Retinal pigment epithelial cell (primary cell): ENCODE data around the gene SMOC2.
"Not testable (repeated sequence)": the region's sequence is repeated elsewhere in the genome, so short reads cannot be mapped to it uniquely, and the experiment has no call there.

Source experiments
- DNase-seq: peaks from one replicate; pipeline ENCODE4 v3.0.0-alpha.2; 2010; ENCODE audit warnings: low read depth
- H3K4me3 ChIP-seq: 2 replicates; pipeline ENCODE4 v1.5.1; 2011; ENCODE audit warnings: mild to moderate bottlenecking, low read length, control low read depth, moderate library complexity
- TF ChIP-seq, protein P1 (sequence below): conservative IDR thresholded peaks from 2 replicates; pipeline ENCODE4 v1.5.1; 2011; ENCODE audit warnings: low read depth, low read length, control low read depth, inconsistent platforms

Gene SMOC2

DNA sequence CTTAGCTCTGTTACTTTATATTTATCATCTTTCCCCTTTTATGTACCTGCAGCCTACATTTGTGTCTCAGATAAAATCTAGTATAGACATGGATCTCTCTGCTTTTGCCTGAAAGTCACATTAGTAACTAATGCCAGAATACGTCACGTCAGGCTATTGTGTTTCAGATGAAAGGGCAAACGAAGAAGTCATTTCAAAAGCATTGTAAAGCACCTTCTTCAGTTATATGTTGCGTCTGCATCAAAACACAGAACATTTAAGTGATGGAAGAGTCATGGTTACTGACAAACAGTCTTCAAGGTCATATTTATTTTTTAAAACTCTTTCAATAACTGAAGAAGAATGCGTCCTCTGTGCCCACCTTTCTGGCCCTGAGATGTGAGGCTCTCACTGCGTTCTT, 119.1 kb downstream of the SMOC2 start:
- TF ChIP-seq, protein P1, sequence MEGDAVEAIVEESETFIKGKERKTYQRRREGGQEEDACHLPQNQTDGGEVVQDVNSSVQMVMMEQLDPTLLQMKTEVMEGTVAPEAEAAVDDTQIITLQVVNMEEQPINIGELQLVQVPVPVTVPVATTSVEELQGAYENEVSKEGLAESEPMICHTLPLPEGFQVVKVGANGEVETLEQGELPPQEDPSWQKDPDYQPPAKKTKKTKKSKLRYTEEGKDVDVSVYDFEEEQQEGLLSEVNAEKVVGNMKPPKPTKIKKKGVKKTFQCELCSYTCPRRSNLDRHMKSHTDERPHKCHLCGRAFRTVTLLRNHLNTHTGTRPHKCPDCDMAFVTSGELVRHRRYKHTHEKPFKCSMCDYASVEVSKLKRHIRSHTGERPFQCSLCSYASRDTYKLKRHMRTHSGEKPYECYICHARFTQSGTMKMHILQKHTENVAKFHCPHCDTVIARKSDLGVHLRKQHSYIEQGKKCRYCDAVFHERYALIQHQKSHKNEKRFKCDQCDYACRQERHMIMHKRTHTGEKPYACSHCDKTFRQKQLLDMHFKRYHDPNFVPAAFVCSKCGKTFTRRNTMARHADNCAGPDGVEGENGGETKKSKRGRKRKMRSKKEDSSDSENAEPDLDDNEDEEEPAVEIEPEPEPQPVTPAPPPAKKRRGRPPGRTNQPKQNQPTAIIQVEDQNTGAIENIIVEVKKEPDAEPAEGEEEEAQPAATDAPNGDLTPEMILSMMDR: no peak
- H3K4me3 ChIP-seq: no peak overlapping the region
- no peak for DNase-seq

DNA sequence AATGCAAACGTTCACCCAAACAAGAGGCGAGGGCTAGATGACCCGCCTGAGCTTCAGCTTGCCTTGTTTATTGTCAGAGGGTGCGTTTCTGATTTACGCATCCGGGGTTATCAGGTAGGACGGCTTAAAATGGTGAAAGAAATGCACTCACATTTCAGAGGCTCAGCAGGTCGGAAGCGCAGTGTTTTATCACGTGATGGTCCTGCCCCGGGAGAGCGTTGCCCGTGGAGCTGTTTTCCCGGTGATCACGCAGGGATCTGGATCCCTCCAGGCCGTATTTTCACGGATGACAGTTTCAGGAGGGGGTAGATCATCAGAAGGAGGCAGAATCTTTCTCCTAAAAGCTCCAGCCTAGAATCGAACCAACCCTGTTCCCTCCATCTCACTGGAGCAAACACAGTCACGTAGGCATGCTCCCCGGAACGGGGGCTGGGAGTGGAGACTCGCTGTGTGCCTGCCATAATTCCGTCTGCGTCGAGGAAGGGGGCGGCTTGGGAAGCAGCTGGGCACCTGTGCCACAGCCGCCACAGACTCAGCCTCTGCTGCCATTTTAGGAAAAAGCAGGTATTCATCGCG, 121.7 kb downstream of the SMOC2 start:
- TF ChIP-seq, protein P1: no peak
- no peak for DNase-seq
- H3K4me3 ChIP-seq: no peak overlapping the region

DNA sequence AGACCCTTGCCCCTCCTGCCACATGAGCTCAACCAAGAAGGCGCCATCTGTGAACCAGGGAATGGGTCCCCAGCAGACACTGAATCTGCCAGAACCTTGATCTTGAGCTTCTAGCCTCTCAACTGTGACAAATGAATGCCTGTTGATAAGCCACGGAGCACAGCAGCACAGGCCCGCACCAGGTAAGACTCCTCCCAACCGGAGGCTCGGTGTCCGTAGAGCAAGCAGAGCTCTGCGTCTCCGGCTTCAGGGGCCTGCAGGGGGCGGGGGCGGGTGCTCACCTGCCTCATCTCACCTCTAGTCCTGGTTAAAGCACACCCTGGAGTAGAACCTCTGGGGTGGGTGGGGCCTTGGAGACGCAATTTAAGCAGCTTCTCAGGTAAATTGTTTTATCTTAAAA, 122.7 kb downstream of the SMOC2 start:
- H3K4me3 ChIP-seq: no peak overlapping the region
- DNase-seq: no peak
- TF ChIP-seq, protein P1: no peak

DNA sequence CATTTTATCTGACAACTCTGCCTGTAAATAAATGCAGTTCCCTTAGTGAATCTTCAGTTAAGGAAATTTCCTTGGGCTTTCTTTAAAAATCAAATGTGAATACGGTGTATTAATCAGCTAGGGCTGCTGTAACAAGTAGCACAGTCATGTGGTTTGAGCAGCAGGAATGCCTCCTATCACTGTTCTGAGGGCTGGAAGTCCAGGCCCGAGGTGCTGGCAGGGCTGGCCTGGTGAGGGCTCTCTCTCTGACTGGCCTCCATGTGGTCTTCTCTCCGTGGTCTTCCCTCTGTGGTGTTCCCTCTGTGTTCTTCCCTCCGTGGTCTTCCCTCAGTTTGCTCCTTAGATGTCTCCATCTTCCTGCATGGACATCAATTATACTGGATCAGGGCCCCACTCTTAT, 124.1 kb downstream of the SMOC2 start:
- TF ChIP-seq, protein P1: no peak
- DNase-seq: no peak
- H3K4me3 ChIP-seq: no peak overlapping the region

DNA sequence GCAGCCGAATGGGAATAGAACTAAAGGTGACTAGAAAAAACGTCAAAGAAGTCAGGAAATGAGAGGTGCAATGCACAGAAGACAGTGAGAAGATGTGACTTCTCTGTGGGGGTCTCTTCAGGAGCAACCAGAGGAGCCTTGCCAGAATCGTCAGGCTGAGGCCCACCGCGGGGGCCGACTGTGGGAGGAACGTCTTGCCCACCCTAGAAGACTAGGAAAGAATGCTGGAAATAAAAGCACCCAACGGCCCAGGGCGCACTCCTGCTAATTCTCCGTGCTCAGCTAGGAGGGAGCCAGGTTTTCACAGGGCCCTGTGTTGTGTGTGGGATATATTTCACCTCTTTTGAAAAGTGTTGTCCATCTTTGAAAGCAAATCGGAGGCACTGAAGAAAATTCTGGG, 129.2 kb downstream of the SMOC2 start:
- TF ChIP-seq, protein P1: no peak
- H3K4me3 ChIP-seq: no peak overlapping the region
- no peak for DNase-seq

DNA sequence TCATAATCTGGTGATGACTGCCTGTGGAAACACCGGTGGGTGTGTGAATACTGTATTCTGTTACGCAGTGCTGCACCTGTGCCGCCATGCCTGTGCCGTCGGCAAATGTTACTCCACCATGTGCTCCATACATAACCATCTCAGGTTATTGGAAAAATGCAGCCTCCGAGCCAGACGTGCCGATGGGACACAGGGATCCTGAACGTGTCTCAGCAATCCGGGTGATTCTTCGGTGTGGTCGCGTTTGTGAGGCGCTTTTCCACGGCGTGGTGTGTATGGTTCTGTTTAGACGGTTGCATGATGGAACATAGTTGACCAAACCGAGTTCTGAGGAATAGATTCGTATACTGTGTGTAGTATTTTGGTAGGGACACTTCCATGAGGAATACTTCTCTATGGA, 130.3 kb downstream of the SMOC2 start:
- no peak for DNase-seq
- TF ChIP-seq, protein P1: no peak
- H3K4me3 ChIP-seq: no peak overlapping the region

DNA sequence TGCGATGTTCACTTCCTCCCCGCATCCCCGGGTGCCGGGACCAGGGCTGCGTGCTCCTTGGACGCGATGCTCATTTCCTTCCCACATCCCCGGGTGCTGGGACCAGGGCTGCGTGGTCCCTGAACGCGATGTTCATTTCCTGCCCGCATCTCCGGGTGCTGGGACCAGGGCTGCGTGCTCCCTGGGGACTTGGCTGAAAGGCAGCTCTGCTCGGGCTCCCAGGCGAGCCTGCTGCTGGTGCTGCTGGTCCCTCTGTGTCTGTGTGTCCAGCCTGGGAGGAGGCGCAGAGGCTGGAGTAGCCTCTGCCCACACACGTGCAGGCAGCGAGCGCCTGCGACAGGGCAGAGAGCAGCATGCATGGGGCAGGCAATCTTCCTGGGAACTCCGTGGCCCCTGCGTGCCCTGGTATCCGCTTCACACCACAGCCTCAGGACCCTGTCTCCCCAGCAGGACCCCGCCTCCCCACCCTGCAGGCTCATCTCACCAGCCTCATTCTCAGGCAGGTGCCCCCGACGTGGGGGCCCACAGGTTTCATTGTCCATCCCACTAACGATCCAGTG, 132.4 kb downstream of the SMOC2 start:
- not testable (repeated sequence) for DNase-seq, H3K4me3 ChIP-seq
